ENCODE measurements around the gene SHROOM3. TPM values are rescaled to one million over a fixed set of nuclear protein-coding genes. Genes with fewer than 3 reads are reported as not detected.

The SHROOM3 gene
- total RNA-seq, 2 donors from 2014 or later: 56.7 to 96.0 TPM

GRCh38 chr4:76504613-76505465 lies 69.8 kb downstream of the SHROOM3 start:
- peak; percentile 81 for ATAC-seq
- peak in 1 of 4 donors; percentile 42 for DNase-seq
- intact Hi-C loops (cut with DNase I): loop anchor here (5.0 to 10.0 kb wide), 2 partner anchors 73 to 230 kb away; no protein-coding TSS in a partner anchor
- H3K27me3 ChIP-seq: no peaks in the 10 kb centered on the region
- 44 to 58% methylated on average over 2 of the region's 2 CpGs for WGBS, 2 donors
- no peaks in the 10 kb centered on the region for H3K36me3 ChIP-seq (replicated peaks in 1 of 2; ENCODE audit: insufficient read depth in 1 of 2, low read depth in 2 of 2)
- H3K4me3 ChIP-seq: no peak overlapping the region
- TF ChIP-seq CTCF (IDR thresholded peaks at IDR 0.05) (peak; percentile 55 to 83 (median 67)), POLR2A (IDR thresholded peaks at IDR 0.05) (no peak)
- no peaks in the 10 kb centered on the region for H3K4me1 ChIP-seq
- no peak overlapping the region for H3K27ac ChIP-seq
- H3K9me3 ChIP-seq: peaks cover 0 to 5% (median 0%) of the 10 kb centered on the region in 3 donors

- DNase-seq (no peak), ATAC-seq (no peak)
- Histone ChIP-seq H3K27me3 (no peaks in the 10 kb centered on the region), H3K36me3 (replicated peaks in 1 of 2; ENCODE audit: insufficient read depth in 1 of 2, low read depth in 2 of 2) (no peaks in the 10 kb centered on the region), H3K4me3 (no peak overlapping the region), H3K4me1 (peaks cover 27% of the 10 kb centered on the region), H3K9me3 (peaks cover 0 to 4% (median 0%) of the 10 kb centered on the region in 3 donors), H3K27ac (peak overlapping the region in 2 of 4 donors; percentile 35 to 45)
- intact Hi-C loops (cut with DNase I): no loop called here
- no peak for TF ChIP-seq POLR2A (IDR thresholded peaks at IDR 0.05)
- TF ChIP-seq CTCF (IDR thresholded peaks at IDR 0.05): no peak
- 79 to 94% methylated on average over 1 of the region's 1 CpG for WGBS, 2 donors
Observed at GRCh38 chr4:76511947-76512346, 76.9 kb downstream of the SHROOM3 start.

GRCh38 chr4:76513482-76513881 lies 78.5 kb downstream of the SHROOM3 start:
- Histone ChIP-seq H3K36me3 (replicated peaks in 1 of 2; ENCODE audit: insufficient read depth in 1 of 2, low read depth in 2 of 2) (no peaks in the 10 kb centered on the region), H3K4me3 (no peak overlapping the region), H3K27ac (peak overlapping the region in 2 of 4 donors; percentile 17 to 27), H3K9me3 (peaks cover 0 to 4% (median 0%) of the 10 kb centered on the region in 3 donors), H3K4me1 (peaks cover 27% of the 10 kb centered on the region), H3K27me3 (no peaks in the 10 kb centered on the region)
- 55 to 63% methylated on average over 7 of the region's 7 CpGs for WGBS, 2 donors
- ATAC-seq: peak; percentile 65
- DNase-seq: peak in 2 of 4 donors; percentile 8 to 35
- TF ChIP-seq POLR2A (IDR thresholded peaks at IDR 0.05) (no peak), CTCF (IDR thresholded peaks at IDR 0.05) (no peak)
- intact Hi-C loops (cut with DNase I): no loop called here

GRCh38 chr4:76514087-76514486 lies 79.1 kb downstream of the SHROOM3 start:
- ATAC-seq: no peak
- intact Hi-C loops (cut with DNase I): no loop called here
- Histone ChIP-seq H3K27ac (no peak overlapping the region), H3K4me1 (peaks cover 27% of the 10 kb centered on the region), H3K9me3 (peaks cover 0 to 4% (median 0%) of the 10 kb centered on the region in 3 donors), H3K36me3 (replicated peaks in 1 of 2; ENCODE audit: insufficient read depth in 1 of 2, low read depth in 2 of 2) (no peaks in the 10 kb centered on the region), H3K4me3 (no peak overlapping the region), H3K27me3 (no peaks in the 10 kb centered on the region)
- no peak for DNase-seq
- TF ChIP-seq CTCF (IDR thresholded peaks at IDR 0.05) (no peak), POLR2A (IDR thresholded peaks at IDR 0.05) (no peak)

All from body of pancreas (tissue), 4 donors.